GM12878 (cell line): Measurements from ENCODE around the gene PAX6. TPM values are rescaled to one million over a fixed set of nuclear protein-coding genes. Genes with fewer than 3 reads are reported as not detected.

Experiments
- ATAC-seq: fragments of 200-7000 bp; cut with Tn5 transposase; 3 replicates; pipeline ENCODE4 v1.9.1; 2020; ENCODE audit warnings: mild to moderate bottlenecking, moderate library complexity
- BruUV-seq: library from RNA; stranded (reverse); fragments of 400-500 nt; replicated peaks from 2 replicates; lab custom pipeline; 2021; lab: Mats Ljungman, UMichigan
- CTCF ChIA-PET: fragments of 300-600 bp; sonication (Branson Sonifier 250); formaldehyde crosslinking; extraction: SDS; loops from one replicate; lab custom pipeline; 2021; ENCODE audit warnings: inconsistent platforms; lab: Yijun Ruan, JAX
- POLR2A ChIA-PET: fragments of 350-600 bp; formaldehyde crosslinking; extraction: SDS; loops from one replicate; lab custom pipeline; 2021; ENCODE audit warnings: inconsistent platforms; lab: Charles Lee
- RAD21 ChIA-PET: fragments of 300-600 bp; sonication (Branson Sonifier 250); formaldehyde crosslinking; loops from one replicate; lab custom pipeline; 2023; ENCODE audit warnings: antibody characterized with exemption; ENCODE audit not compliant: unreplicated experiment; lab: Charles Lee
- SMC1A ChIA-PET: fragments of 300-600 bp; sonication (Branson Sonifier 250); formaldehyde crosslinking; loops from one replicate; lab custom pipeline; 2023; ENCODE audit not compliant: unreplicated experiment, uncharacterized antibody; lab: Charles Lee
- DNase-seq: peaks from one replicate; pipeline ENCODE4 v3.0.0-alpha.2; 2011; ENCODE audit warnings: low read depth, low spot score
- FAIRE-seq: peaks from 3 replicates; lab custom pipeline; 2011; peaks lifted over from hg19 to GRCh38; lab: Jason Lieb, UNC
- H2AFZ ChIP-seq: 2 replicates; pipeline ENCODE4 v1.6.0; 2011; ENCODE audit warnings: low read depth, low read length, control low read depth; ENCODE audit not compliant: control insufficient read depth
- H3K27ac ChIP-seq: 2 replicates; pipeline ENCODE4 v1.5.1; 2011; ENCODE audit warnings: control low read depth; ENCODE audit not compliant: control insufficient read depth, insufficient read depth
- H3K27me3 ChIP-seq, 2 experiments: replicated peaks in 1 of 2; 2 replicates each; pipeline versions ENCODE4 v1.6.0 to v1.6.1; 2011; ENCODE audit warnings: low read length in 1 of 2; ENCODE audit not compliant: control insufficient read depth in 2 of 2, insufficient read depth in 2 of 2
- H3K36me3 ChIP-seq, 2 experiments: 2 replicates each; pipeline ENCODE4 v1.5.1; 2011; ENCODE audit warnings: low read length in 1 of 2; ENCODE audit not compliant: control insufficient read depth in 2 of 2, insufficient read depth in 2 of 2
- H3K4me1 ChIP-seq: 2 replicates; pipeline ENCODE4 v1.6.1; 2011; ENCODE audit warnings: mild to moderate bottlenecking, low read length, moderate library complexity, mixed read lengths; ENCODE audit not compliant: control insufficient read depth, insufficient read depth
- H3K4me2 ChIP-seq: 2 replicates; pipeline ENCODE4 v1.6.0; 2011; ENCODE audit warnings: control low read depth; ENCODE audit not compliant: control insufficient read depth, insufficient read depth
- H3K4me3 ChIP-seq: fragments of 200-600 bp; sonication (generic); 2 replicates; pipeline ENCODE4 v1.5.1; 2016
- H3K79me2 ChIP-seq: 2 replicates; pipeline ENCODE4 v1.6.0; 2011; ENCODE audit warnings: low read length; ENCODE audit not compliant: control insufficient read depth, insufficient read depth
- H3K9ac ChIP-seq: 2 replicates; pipeline ENCODE4 v1.8.0; 2011; ENCODE audit warnings: low read length, control low read depth, mixed read lengths; ENCODE audit not compliant: control insufficient read depth, insufficient read depth
- H3K9me3 ChIP-seq: replicated peaks from 3 replicates; pipeline ENCODE4 v1.5.1; 2011; ENCODE audit warnings: mild to moderate bottlenecking, low read length; ENCODE audit not compliant: control insufficient read depth, insufficient read depth
- H4K20me1 ChIP-seq: 2 replicates; pipeline ENCODE4 v1.6.0; 2011; ENCODE audit not compliant: control insufficient read depth, insufficient read depth
- E2F8 ChIP-seq: fragments of 450-650 bp; IDR thresholded peaks from 2 replicates; pipeline ENCODE4 v1.6.1; 2018; ENCODE audit warnings: mild to moderate bottlenecking, low read depth, moderate library complexity; ENCODE audit not compliant: partially characterized antibody
- E4F1 ChIP-seq: fragments of 450-650 bp; IDR thresholded peaks from 2 replicates; pipeline ENCODE4 v1.6.1; 2018; ENCODE audit warnings: borderline replicate concordance, mild to moderate bottlenecking; ENCODE audit not compliant: partially characterized antibody
- HDAC6 ChIP-seq: fragments of 200-600 bp; sonication (generic); IDR thresholded peaks from one replicate; pipeline ENCODE4 v1.8.0; 2017; ENCODE audit warnings: antibody characterized with exemption; ENCODE audit not compliant: unreplicated experiment
- MYB ChIP-seq: fragments of 150-350 bp; IDR thresholded peaks from 2 replicates; pipeline ENCODE4 v1.6.1; 2014; ENCODE audit warnings: mild to moderate bottlenecking, low read depth, low read length, borderline replicate concordance
- PAX8 ChIP-seq: fragments of 450-650 bp; IDR thresholded peaks from 2 replicates; pipeline ENCODE4 v1.6.1; 2017; ENCODE audit warnings: mild to moderate bottlenecking, moderate library complexity
- SMAD1 ChIP-seq: fragments of 450-650 bp; IDR thresholded peaks from 2 replicates; pipeline ENCODE4 v1.6.1; 2018; ENCODE audit warnings: mild to moderate bottlenecking, low read depth; ENCODE audit not compliant: partially characterized antibody
- WGBS: methylation state at CpG from one replicate; pipeline ENCODE4 v1.1.6; 2016; ENCODE audit warnings: low lambda C conversion rate; ENCODE audit not compliant: insufficient replicate concordance, insufficient coverage; ENCODE audit errors: missing lambda C conversion rate; 5-methylcytosine and 5-hydroxymethylcytosine counted together
- in situ Hi-C: fragments of 300-500 bp; cut with MboI; formaldehyde crosslinking; loops from 9 replicates; pipeline ENCODE4 v1.14.3; 2018; ENCODE audit warnings: mixed read lengths
- intact Hi-C: fragments of 100-400 bp; cut with micrococcal nuclease; formaldehyde crosslinking; loops from one replicate; pipeline ENCODE4 v1.14.2; 2022; ENCODE audit not compliant: unreplicated experiment
- polyA plus RNA-seq, 11 experiments: library from polyadenylated mRNA; depleted of rRNA in 4 of 11; unstranded in 6 of 11; stranded (reverse) in 5 of 11; fragments of >200 nt; fragmentation: Nextera tagmentation in 4 of 11; fragmentation: Illumina TruSeq in 1 of 11; extraction: Ambion mirVana in 4 of 11; extraction: Trizol in 1 of 11; gene quantifications; 1 replicate in 1 of 11; 2 replicates in 10 of 11; pipeline versions ENCODE4 v1.2.1 to v1.2.3, GENCODE V29; 2011 to 2016; ENCODE audit warnings: inconsistent platforms in 2 of 11, missing spikeins in 2 of 11, low read depth in 1 of 11
- total RNA-seq, 4 experiments: library from RNA; depleted of rRNA in 3 of 4; stranded (reverse); fragments of >200 nt in 3 of 4; fragmentation: Illumina TruSeq in 1 of 4; extraction: Trizol in 1 of 4; gene quantifications; 2 replicates each; pipeline versions ENCODE4 v1.2.1 to v1.2.3, GENCODE V29; 2013 to 2021
- TF ChIP-seq, protein P1 (sequence below): fragments of 450-650 bp; IDR thresholded peaks from 2 replicates; pipeline ENCODE4 v1.6.1; 2014; ENCODE audit warnings: mild to moderate bottlenecking
- TF ChIP-seq, protein P2 (sequence below): IDR thresholded peaks from 2 replicates; pipeline ENCODE4 v1.6.1; 2012; ENCODE audit warnings: low read depth, low read length, improper control_type of control experiment

Gene PAX6
- total and polyA plus RNA-seq, 10 of the 15 experiments (the other 5 are each of a cell fraction or from before 2014, with no cell fraction given), result 0.06 to 0.26 (median 0.10) TPM; not detected in 3

DNA sequence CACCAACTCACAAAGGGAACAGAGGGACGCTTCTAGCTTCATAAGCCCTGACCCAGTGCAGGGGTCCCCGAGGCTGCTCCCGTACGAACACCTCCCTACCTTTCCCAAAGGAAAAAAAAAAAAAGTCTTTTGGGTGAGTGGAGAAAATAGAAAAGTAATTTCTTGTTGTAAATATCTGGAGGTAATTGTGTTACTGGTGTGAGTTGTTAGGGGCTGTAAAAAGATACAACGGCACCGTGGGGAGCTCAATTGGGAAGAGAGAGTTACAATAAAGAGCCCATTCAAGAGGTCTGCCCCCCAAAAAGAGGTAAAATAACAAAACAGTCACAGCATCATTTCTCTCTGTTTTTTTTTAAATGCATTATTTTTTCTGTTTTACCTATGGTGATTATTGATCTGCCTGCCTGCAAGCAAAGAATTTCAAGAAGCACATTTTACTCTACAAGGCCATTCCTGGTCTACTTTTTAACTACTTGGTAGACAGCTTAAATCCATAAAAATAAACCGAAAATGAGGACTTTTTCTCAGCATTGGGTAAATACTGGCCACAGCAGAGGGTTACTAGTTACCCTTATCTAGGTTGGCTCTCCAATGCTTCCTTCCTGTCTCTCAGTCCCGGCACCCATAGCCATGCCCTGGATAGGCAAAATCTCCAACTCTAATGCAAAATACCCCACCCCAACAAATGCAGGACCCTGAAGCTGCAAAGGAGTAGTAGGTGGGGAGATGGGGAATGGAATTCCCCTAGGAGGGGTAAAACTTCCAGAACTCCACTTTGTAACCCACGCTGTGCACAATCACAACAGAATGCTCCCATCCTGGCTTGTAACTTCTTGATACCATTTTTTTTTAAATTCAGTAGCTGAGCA is 3.1 kb downstream of the PAX6 start (continued):
- TF ChIP-seq E2F8, result no peak
- no peak for TF ChIP-seq HDAC6
- TF ChIP-seq SMAD1, result no peak
- no peak for TF ChIP-seq PAX8
- TF ChIP-seq, all 136 proteins: peak for 0

DNA sequence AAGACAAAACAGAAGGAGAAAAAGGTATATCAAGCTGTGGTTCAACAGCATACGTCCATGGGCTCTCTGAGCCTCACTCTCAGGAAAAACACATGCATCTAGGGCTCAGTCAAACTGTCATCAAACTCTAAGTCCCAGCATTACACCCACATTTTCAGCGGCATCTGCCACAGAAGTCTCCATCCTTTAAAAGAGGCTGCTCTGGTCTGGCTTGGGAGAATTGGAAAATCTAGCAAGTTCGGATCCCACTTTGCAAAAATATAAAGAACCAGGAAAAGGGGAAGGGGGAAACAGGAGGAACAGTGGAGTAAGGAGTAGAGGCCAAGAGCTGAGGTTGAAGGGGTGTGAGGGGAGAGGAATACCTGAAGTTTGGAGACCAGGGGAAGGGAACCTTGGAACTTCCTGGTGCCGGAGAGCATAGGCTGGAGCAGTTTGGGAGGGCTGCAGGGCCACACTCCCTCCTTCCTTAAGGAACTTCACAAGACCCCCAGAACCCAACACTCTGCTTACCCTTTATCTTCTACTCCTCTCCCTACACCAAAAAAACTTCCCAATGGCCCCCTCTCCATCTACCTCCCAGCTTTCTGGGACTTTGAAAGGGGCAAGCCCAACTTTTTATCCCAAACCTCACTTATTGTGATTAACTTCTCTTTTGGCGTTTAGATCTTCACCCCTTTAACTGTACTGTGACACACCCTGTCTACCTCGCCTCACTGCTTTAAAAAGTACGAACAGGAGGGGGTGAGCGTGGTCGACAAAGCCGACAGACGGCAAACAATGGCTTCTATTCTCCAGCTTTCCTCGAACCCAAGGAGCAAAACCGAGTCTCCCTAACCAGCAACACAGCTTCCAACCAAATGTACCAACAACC is 4.0 kb downstream of the PAX6 start:
- POLR2A ChIA-PET, result no interaction called here
- WGBS, result 11% methylated on average over 13 of the region's 13 CpGs

More for the DNA sequence above, 4.0 kb downstream of the PAX6 start:
- ChIA-PET CTCF (interaction anchor here (2.5 kb wide), 1 partner anchor 166 kb away, joined by 5 read pairs; no protein-coding TSS in a partner anchor), RAD21 (no interaction called here), SMC1A (no interaction called here)
- TF ChIP-seq, protein P1, sequence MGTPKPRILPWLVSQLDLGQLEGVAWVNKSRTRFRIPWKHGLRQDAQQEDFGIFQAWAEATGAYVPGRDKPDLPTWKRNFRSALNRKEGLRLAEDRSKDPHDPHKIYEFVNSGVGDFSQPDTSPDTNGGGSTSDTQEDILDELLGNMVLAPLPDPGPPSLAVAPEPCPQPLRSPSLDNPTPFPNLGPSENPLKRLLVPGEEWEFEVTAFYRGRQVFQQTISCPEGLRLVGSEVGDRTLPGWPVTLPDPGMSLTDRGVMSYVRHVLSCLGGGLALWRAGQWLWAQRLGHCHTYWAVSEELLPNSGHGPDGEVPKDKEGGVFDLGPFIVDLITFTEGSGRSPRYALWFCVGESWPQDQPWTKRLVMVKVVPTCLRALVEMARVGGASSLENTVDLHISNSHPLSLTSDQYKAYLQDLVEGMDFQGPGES, result no peak
- no peak for TF ChIP-seq MYB
- TF ChIP-seq, protein P2, sequence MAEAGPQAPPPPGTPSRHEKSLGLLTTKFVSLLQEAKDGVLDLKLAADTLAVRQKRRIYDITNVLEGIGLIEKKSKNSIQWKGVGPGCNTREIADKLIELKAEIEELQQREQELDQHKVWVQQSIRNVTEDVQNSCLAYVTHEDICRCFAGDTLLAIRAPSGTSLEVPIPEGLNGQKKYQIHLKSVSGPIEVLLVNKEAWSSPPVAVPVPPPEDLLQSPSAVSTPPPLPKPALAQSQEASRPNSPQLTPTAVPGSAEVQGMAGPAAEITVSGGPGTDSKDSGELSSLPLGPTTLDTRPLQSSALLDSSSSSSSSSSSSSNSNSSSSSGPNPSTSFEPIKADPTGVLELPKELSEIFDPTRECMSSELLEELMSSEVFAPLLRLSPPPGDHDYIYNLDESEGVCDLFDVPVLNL, result no peak
- TF ChIP-seq E4F1, result no peak
- intact Hi-C loops (loop anchor here (10.0 kb wide), 1 partner anchor 162 kb away; no protein-coding TSS in a partner anchor), in situ Hi-C loops (no loop called here)
- no peak overlapping the region for H3K4me3 ChIP-seq
- H3K36me3 ChIP-seq, result no peaks in the 10 kb centered on the region
- peaks cover 10% of the 10 kb centered on the region; the same call in 1 of the 2 replicates for H3K4me1 ChIP-seq
- H3K9me3 ChIP-seq, result no peaks in the 10 kb centered on the region; the same call in 2 of the 3 replicates
- no peaks in the 10 kb centered on the region for H3K79me2 ChIP-seq
- ATAC-seq (no peak), DNase-seq (no peak), FAIRE-seq (no peak)
- no peaks in the 10 kb centered on the region for H4K20me1 ChIP-seq
- no peak overlapping the region for H3K27ac ChIP-seq
- no peak overlapping the region for H3K9ac ChIP-seq
- H3K27me3 ChIP-seq, result peaks cover 35 to 63% of the 10 kb centered on the region in 2 experiments
- BruUV-seq, result no TSS peak
- H3K4me2 ChIP-seq, result no peak overlapping the region
- H2AFZ ChIP-seq, result no peak overlapping the region
